ENCODE measurements around the gene POU3F3. TPM values are rescaled to one million over a fixed set of nuclear protein-coding genes. Genes with fewer than 3 reads are reported as not detected.

Gene POU3F3
- total and polyA plus RNA-seq, 2 of the 8 experiments (the other 6 are each of a cell fraction or from before 2014, with no cell fraction given) = 0.09 TPM; not detected in 1

DNA sequence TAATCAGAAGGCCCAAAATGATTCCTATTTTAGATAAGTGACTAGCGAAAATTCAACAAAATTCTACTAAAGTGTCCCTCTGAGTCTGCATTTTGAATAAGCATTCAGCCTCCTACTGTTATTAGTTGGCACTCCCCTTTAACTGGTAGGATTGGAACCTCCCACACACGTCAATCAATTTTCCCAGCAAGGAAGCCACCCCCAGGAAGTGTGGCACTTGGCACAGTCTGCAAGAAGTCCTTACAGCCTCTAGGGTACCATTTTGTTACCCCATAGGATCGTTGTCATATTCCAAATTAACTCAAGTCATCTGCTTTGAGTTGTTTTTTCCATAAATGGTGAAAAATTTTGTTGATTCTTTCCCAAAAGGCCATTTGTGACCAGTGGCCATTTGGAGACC is 33.8 kb upstream of the POU3F3 start:
- Histone ChIP-seq H2BK12ac (ENCODE audit: low read depth, low read length) (no peak overlapping the region), H4K91ac (replicated peaks; ENCODE audit: insufficient read length, low read length) (no peak overlapping the region), H3K56ac (replicated peaks; ENCODE audit: insufficient read length, low read depth, low read length) (no peak overlapping the region), H3K4me3 (ENCODE audit: extremely low read depth in 1 of 4, insufficient read depth in 2 of 4, low read depth in 3 of 4, low read length in 4 of 4) (no peak overlapping the region), H3K27me3 (replicated peaks in 1 of 4; ENCODE audit: control insufficient read depth in 3 of 4, extremely low read depth in 1 of 4, insufficient read depth in 3 of 4, low read length in 3 of 4) (no peaks in the 10 kb centered on the region; a peak in 1 of 7 replicates), H2BK15ac (ENCODE audit: low read length) (no peak overlapping the region), H2AFZ (ENCODE audit: low read length) (no peak overlapping the region), H3K14ac (ENCODE audit: insufficient read length) (no peak overlapping the region), H3K9ac (replicated peaks in 1 of 4; ENCODE audit: extremely low read depth in 1 of 4, low read depth in 3 of 4, low read length in 3 of 4) (no peak overlapping the region), H3K36me3 (ENCODE audit: control insufficient read depth in 2 of 4, insufficient read depth in 4 of 4, low read length in 3 of 4) (no peaks in the 10 kb centered on the region), H2BK120ac (replicated peaks; ENCODE audit: low read depth, low read length) (no peak overlapping the region), H2BK5ac (ENCODE audit: low read depth, low read length) (no peak overlapping the region), H3K79me2 (ENCODE audit: control insufficient read depth in 1 of 2, insufficient read depth in 2 of 2, low read length in 2 of 2) (no peaks in the 10 kb centered on the region), H2AK5ac (ENCODE audit: low read depth, low read length) (no peak overlapping the region), H3K79me1 (ENCODE audit: low read depth, low read length) (no peaks in the 10 kb centered on the region), H4K20me1 (replicated peaks in 1 of 2; ENCODE audit: control insufficient read depth in 1 of 2, insufficient read depth in 2 of 2, low read length in 2 of 2) (peaks cover 0 to 2% of the 10 kb centered on the region in 2 experiments), H3K23me2 (ENCODE audit: low read depth, low read length) (peaks cover 5% of the 10 kb centered on the region; the same call in 1 of the 2 replicates), H3K18ac (ENCODE audit: extremely low read depth, low read length) (no peak overlapping the region), H4K5ac (ENCODE audit: insufficient read length, low read depth, low read length) (no peak overlapping the region), H3K9me3 (ENCODE audit: insufficient read depth in 2 of 2, low read depth in 1 of 2, low read length in 1 of 2) (peaks cover 0 to 2% of the 10 kb centered on the region in 2 experiments; a peak in 1 of 4 replicates), H4K8ac (ENCODE audit: extremely low read depth, insufficient read depth, low read length) (no peak overlapping the region), H3K27ac (ENCODE audit: low read depth, low read length) (no peak overlapping the region), H3K4ac (replicated peaks; ENCODE audit: insufficient read length, low read depth, low read length) (no peak overlapping the region), H3K4me1 (replicated peaks in 1 of 4; ENCODE audit: control insufficient read depth in 3 of 4, insufficient read depth in 4 of 4, low read length in 3 of 4) (no peaks in the 10 kb centered on the region), H3K4me2 (ENCODE audit: insufficient read depth in 1 of 2, low read depth in 2 of 2, low read length in 2 of 2) (no peak overlapping the region), H2BK20ac (ENCODE audit: low read length) (no peak overlapping the region), H3K23ac (ENCODE audit: insufficient read length) (no peak overlapping the region)
- DNase-seq (ENCODE audit: low read depth in 1 of 2, low spot score in 2 of 2) (no peak), FAIRE-seq (no peak)
- ChIA-PET POLR2A (ENCODE audit: partially characterized antibody) (no interaction called here), CTCF (ENCODE audit: partially characterized antibody) (no interaction called here)
- WGBS, 2 experiments (ENCODE audit: extremely low coverage in 1 of 2, insufficient coverage in 1 of 2, insufficient read length in 1 of 2, insufficient replicate concordance in 2 of 2, low coverage in 1 of 2, low lambda C conversion rate in 2 of 2, missing lambda C conversion rate in 1 of 2) = 93% methylated on average over 3 of the region's 3 CpGs; no CpG with 5 or more reads in 1 of the 2 experiments
- TF ChIP-seq EP300 (IDR thresholded peaks at IDR 0.05; ENCODE audit: borderline replicate concordance in 1 of 2, low read depth in 2 of 2, low read length in 2 of 2) (0 out of 3 replicates have a peak, but pooled peaks of 1 of the 2 experiments have one; percentile 14), SAP30 (IDR thresholded peaks at IDR 0.05; ENCODE audit: insufficient read depth, insufficient replicate concordance, low read length) (no peak)
- TF ChIP-seq, protein P1, sequence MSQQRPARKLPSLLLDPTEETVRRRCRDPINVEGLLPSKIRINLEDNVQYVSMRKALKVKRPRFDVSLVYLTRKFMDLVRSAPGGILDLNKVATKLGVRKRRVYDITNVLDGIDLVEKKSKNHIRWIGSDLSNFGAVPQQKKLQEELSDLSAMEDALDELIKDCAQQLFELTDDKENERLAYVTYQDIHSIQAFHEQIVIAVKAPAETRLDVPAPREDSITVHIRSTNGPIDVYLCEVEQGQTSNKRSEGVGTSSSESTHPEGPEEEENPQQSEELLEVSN (IDR thresholded peaks at IDR 0.05) = no peak
